Stimulated activated CD4-positive, alpha-beta T cell treated with anti-CD3 and anti-CD28 coated beads, Interleukin-2, amount 100 ng/mL, for 4 hours (primary cell): ENCODE data around the gene FSD2.
A peak's percentile ranks its signal among the peaks of the same experiment; 100 is the strongest.
"Not testable (repeated sequence)": the region's sequence is repeated elsewhere in the genome, so short reads cannot be mapped to it uniquely, and the experiment has no call there.

Source experiments
- DNase-seq: peaks from one replicate; pipeline ENCODE4 v3.0.0-alpha.2; 2020; ENCODE audit warnings: low read depth

Gene FSD2

GRCh38 chr15:82731527-82731926 is 74.3 kb downstream of the FSD2 start:
- no peak for DNase-seq

- DNase-seq, result no peak
Observed at GRCh38 chr15:82730022-82730530, 75.8 kb downstream of the FSD2 start.

DNA sequence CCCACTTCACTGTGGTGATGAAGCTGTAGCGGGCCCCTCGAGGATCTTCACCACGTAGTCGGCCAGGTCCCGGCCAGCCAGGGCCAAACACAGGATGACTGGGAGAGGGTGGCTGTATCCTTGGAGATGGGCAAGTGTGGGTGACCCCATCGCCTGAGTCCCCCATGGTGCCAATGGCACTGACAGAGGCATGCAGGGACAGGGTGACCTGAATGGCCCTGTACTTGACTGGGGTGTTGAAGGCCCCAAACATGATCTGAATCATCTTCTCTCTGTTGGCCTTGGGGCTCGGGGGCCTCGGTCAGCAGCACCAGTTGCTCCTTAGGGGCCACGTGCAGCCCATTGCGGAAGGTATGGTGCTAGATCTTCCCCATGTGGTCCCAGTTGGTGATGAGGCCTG is 79.1 kb downstream of the FSD2 start:
- DNase-seq, result no peak

DNA sequence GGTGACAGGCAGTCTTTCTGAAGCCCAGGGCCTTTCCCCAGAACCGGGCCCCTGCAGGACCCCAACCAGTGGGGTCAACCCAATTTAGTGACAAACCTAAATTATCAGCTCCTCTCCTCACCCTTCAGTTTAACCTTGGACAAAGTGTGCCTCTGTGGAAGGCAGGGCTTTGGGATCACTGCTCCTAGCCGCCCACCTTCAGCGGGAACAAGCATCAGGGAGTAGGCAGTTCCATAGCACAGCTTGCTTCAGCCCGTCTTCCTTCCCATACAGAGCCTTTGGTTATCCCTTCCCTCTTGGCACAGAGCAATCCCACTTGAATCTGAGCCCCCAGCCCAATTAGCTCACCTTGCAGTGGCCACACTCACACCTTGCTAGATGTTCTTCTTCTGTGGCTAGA is 90.9 kb downstream of the FSD2 start:
- DNase-seq, result no peak

GRCh38 chr15:82714016-82714415 is 91.9 kb downstream of the FSD2 start:
- no peak for DNase-seq

DNA sequence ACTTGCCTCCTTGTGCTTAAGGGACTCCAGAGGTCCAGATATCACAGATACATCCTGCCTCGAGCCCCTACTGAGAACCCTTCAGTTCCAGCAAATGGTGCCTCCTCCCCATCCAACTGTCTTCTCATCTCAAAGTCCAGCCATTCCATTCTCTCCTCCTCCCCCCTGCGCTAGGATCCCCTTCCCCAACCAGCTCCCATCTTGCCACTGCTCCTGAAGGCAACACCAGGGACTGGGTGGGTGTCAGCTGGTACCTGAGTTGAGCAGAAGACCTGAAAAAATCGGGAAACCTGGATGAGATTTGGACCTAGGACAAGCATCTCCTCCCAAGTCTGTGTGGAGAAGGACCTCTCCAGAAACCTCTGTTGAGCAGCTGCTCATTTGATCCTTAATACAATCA is 93.8 kb downstream of the FSD2 start:
- no peak for DNase-seq

DNA sequence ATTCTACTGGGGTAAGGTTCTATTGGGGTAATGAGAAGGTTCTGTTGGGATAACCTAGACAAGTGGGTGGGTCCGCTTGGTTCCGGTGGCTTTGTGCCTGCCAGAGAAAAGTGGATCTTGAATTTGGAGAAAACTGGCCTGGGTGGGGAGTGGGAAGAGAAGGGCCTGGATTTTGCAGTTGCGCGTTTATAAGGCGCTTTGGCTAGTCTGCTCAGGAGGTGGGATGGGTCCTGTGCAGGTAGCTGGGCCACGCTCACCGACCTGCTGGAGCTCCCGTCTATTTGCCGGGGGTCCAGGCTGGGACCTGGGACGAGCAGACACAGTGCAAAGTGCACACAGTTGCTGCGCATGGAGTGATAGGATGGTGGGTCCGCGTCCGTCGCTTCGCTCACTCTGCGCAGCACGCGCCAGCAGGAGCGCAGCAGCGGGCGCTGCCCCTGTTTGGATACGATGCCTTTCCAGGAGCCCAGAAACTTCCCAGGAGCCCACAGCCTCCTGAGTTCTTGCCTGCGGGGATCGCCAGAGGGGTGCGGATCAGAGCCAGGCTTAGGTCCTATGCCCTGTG is 94.9 kb downstream of the FSD2 start:
- DNase-seq, result no peak

GRCh38 chr15:82710208-82710555 is 95.7 kb downstream of the FSD2 start:
- no peak for DNase-seq

- peak; percentile 50 for DNase-seq
Observed at GRCh38 chr15:82709421-82710207, 96.3 kb downstream of the FSD2 start, which contains the start of gene AP3B2. TSS of gene AP3B2 (minus strand) at chr15:82709875. CDS start at chr15:82709706, 169 bp downstream.

- DNase-seq, result no peak
Observed at GRCh38 chr15:82709081-82709420, 96.8 kb downstream of the FSD2 start.

DNA sequence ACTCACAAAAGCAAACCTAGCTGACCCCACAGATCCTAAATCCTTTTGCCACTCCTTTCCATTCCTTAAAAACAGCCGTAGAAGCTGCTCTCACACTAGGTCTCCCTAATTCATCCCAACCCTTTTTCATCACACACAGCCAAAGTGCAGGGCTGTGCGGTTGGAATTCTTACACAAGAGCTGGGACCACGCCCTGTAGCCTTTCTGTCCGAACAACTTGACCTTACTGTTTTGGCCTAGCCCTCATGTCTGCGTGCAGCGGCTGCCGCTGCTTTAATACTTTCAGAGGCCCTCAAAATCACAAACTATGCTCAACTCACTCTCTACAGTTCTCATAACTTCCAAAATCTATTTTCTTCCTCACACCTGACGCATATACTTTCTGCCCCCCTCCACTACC is 100.0 kb downstream of the FSD2 start:
- not testable (repeated sequence) for DNase-seq
